Mesendoderm (in vitro differentiated cells): ENCODE results near the gene ENPP7. TPM values are rescaled to one million over a fixed set of nuclear protein-coding genes. Genes with fewer than 3 reads are reported as not detected.

Source experiments
- DNase-seq: peaks from one replicate; pipeline ENCODE4 v3.0.0; 2013
- H2AK5ac ChIP-seq: 2 replicates; pipeline ENCODE4 v1.6.1; 2013; ENCODE audit warnings: low read length, inconsistent platforms
- H2BK120ac ChIP-seq: 2 replicates; pipeline ENCODE4 v1.6.1; 2013; ENCODE audit warnings: low read depth, mild to moderate bottlenecking, low read length, moderate library complexity, mixed read lengths
- H2BK15ac ChIP-seq: replicated peaks from 2 replicates; pipeline ENCODE4 v1.6.1; 2013; ENCODE audit warnings: low read depth, mild to moderate bottlenecking, moderate library complexity
- H2BK5ac ChIP-seq: 2 replicates; pipeline ENCODE4 v1.6.1; 2013; ENCODE audit warnings: low read length, inconsistent platforms
- H3K18ac ChIP-seq: 2 replicates; pipeline ENCODE4 v1.6.1; 2013; ENCODE audit warnings: mild to moderate bottlenecking, low read length, mixed read lengths
- H3K23ac ChIP-seq: one replicate; pipeline ENCODE4 v1.6.1; 2013; ENCODE audit warnings: low read length
- H3K27ac ChIP-seq: 2 replicates; pipeline ENCODE4 v1.5.1; 2013; ENCODE audit warnings: low read depth, mild to moderate bottlenecking, inconsistent platforms, low read length, moderate library complexity
- H3K27me3 ChIP-seq: 2 replicates; pipeline ENCODE4 v1.6.1; 2013; ENCODE audit warnings: low read length, control low read depth, mild to moderate bottlenecking, inconsistent platforms; ENCODE audit not compliant: insufficient read depth, poor library complexity
- H3K36me3 ChIP-seq: 2 replicates; pipeline ENCODE4 v1.6.1; 2013; ENCODE audit warnings: low read length, inconsistent platforms; ENCODE audit not compliant: control insufficient read depth, insufficient read depth
- H3K4ac ChIP-seq: one replicate; pipeline ENCODE4 v1.6.1; 2013; ENCODE audit warnings: low read depth, mild to moderate bottlenecking, low read length, moderate library complexity
- H3K4me1 ChIP-seq: 2 replicates; pipeline ENCODE4 v1.6.1; 2013; ENCODE audit warnings: low read depth, low read length, inconsistent platforms; ENCODE audit not compliant: control insufficient read depth
- H3K4me2 ChIP-seq: 2 replicates; pipeline ENCODE4 v1.6.1; 2013; ENCODE audit warnings: low read length
- H3K4me3 ChIP-seq: 2 replicates; pipeline ENCODE4 v1.5.1; 2013; ENCODE audit warnings: mild to moderate bottlenecking, low read length
- H3K56ac ChIP-seq: one replicate; pipeline ENCODE4 v1.6.1; 2013; ENCODE audit warnings: low read length
- H3K79me1 ChIP-seq: 2 replicates; pipeline ENCODE4 v1.6.1; 2013; ENCODE audit warnings: low read length, inconsistent platforms
- H3K79me2 ChIP-seq: 2 replicates; pipeline ENCODE4 v1.6.1; 2013; ENCODE audit warnings: mild to moderate bottlenecking, low read length; ENCODE audit not compliant: control insufficient read depth, insufficient read depth
- H3K9ac ChIP-seq: 2 replicates; pipeline ENCODE4 v1.6.1; 2013; ENCODE audit warnings: low read length, inconsistent platforms
- H4K5ac ChIP-seq: one replicate; pipeline ENCODE4 v1.6.1; 2013; ENCODE audit warnings: low read length
- H4K8ac ChIP-seq: one replicate; pipeline ENCODE4 v1.6.1; 2013; ENCODE audit warnings: low read depth, mild to moderate bottlenecking, control low read depth, low read length, moderate library complexity
- WGBS: extraction: QIAGEN DNeasy Blood & Tissue Kit; methylation state at CpG from one replicate; pipeline ENCODE4 v1.1.7; 2013; ENCODE audit warnings: low lambda C conversion rate, missing lambda C conversion rate; ENCODE audit not compliant: insufficient coverage; ENCODE audit errors: extremely low coverage; 5-methylcytosine and 5-hydroxymethylcytosine counted together
- small RNA-seq: library from polyadenylated mRNA; stranded (forward); fragments of <200 nt; extraction: miRNeasy Mini kit (QIAGEN cat#:217004); gene quantifications from one replicate; pipeline ENCODE3, GENCODE V24; 2013; ENCODE audit not compliant: insufficient read depth

Gene ENPP7

DNA sequence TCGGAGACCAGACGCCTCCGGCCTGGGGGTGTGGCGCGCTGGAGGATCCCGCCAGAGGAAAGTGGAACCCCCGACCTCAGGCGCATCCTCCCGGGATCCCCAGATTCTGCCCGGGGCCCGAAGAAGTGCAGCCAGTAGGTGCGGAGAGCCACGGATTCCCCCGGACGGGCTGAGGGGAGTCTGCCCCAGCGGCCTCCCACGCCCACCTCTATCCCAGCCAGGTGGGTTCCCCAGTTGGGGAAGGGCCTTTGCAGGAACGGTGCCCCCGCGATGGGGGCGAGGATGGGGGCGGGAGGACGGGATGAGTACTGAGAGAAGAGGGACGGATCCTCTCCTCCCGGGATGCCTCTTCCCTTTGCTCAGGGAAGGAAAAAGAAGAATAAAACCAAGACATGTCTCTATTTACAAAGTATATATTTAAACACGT, 61.0 kb downstream of the ENPP7 start:
- Histone ChIP-seq H3K23ac (no peak overlapping the region), H4K8ac (no peak overlapping the region), H3K27me3 (peaks cover 68% of the 10 kb centered on the region), H2BK120ac (no peak overlapping the region), H2AK5ac (no peak overlapping the region), H3K27ac (no peak overlapping the region), H3K4ac (no peak overlapping the region), H3K4me2 (no peak overlapping the region), H2BK15ac (no peak overlapping the region), H3K79me2 (no peaks in the 10 kb centered on the region), H2BK5ac (no peak overlapping the region), H3K4me1 (peaks cover 7% of the 10 kb centered on the region), H3K56ac (no peak overlapping the region), H3K4me3 (no peak overlapping the region), H3K18ac (no peak overlapping the region), H4K5ac (no peak overlapping the region), H3K79me1 (no peaks in the 10 kb centered on the region), H3K36me3 (no peaks in the 10 kb centered on the region), H3K9ac (no peak overlapping the region)
- no CpG with 5 or more reads among the region's 26 CpGs for WGBS
- no peak for DNase-seq

Small RNAs within 50 kb of the gene (small RNA-seq; reads per million reads assigned to genes)
- not detected for gene MIR4739
